ENCODE measurements around the gene FTCD.

FTCD gene

GRCh38 chr21:46124083-46124925, 31.1 kb downstream of the FTCD start:
- DNase-seq (ENCODE audit: low read depth), result no peak

- DNase-seq (ENCODE audit: low read depth), result no peak
Measured at GRCh38 chr21:46122758-46123683, 32.4 kb downstream of the FTCD start.

- DNase-seq (ENCODE audit: low read depth), result no peak
Measured at GRCh38 chr21:46122237-46122671, 33.1 kb downstream of the FTCD start.

GRCh38 chr21:46121286-46122221, 33.8 kb downstream of the FTCD start:
- no peak for DNase-seq (ENCODE audit: low read depth)

- DNase-seq (ENCODE audit: low read depth), result no peak
Measured at GRCh38 chr21:46120301-46121285, 34.8 kb downstream of the FTCD start.

- DNase-seq (ENCODE audit: low read depth), result no peak
Measured at GRCh38 chr21:46119637-46120271, 35.6 kb downstream of the FTCD start.

- no peak for DNase-seq (ENCODE audit: low read depth)
Measured at GRCh38 chr21:46119144-46119636, 36.2 kb downstream of the FTCD start.

GRCh38 chr21:46118316-46119143, 36.8 kb downstream of the FTCD start:
- no peak for DNase-seq (ENCODE audit: low read depth)

GRCh38 chr21:46117586-46118315, 37.6 kb downstream of the FTCD start:
- DNase-seq (ENCODE audit: low read depth), result no peak

GRCh38 chr21:46116776-46117585, 38.4 kb downstream of the FTCD start:
- DNase-seq (ENCODE audit: low read depth), result no peak

GRCh38 chr21:46116189-46116775, 39.1 kb downstream of the FTCD start:
- DNase-seq (ENCODE audit: low read depth), result no peak

GRCh38 chr21:46115441-46116188, 39.8 kb downstream of the FTCD start:
- DNase-seq (ENCODE audit: low read depth), result no peak

- DNase-seq (ENCODE audit: low read depth), result no peak
Measured at GRCh38 chr21:46114963-46115362, 40.4 kb downstream of the FTCD start.

GRCh38 chr21:46113497-46114176, 41.7 kb downstream of the FTCD start:
- DNase-seq (ENCODE audit: low read depth), result no peak

- no peak for DNase-seq (ENCODE audit: low read depth)
Measured at GRCh38 chr21:46112725-46113215, 42.6 kb downstream of the FTCD start.

Measured in activated T-helper 9 cell treated with anti-CD3 and anti-CD28 coated beads, Interleukin-2, amount 50 U/mL, for 16 hours (primary cell).